Activated naive CD8-positive, alpha-beta T cell treated with anti-CD3 and anti-CD28 coated beads for 36 hours (primary cell): ENCODE measurements around the gene LRRC38. TPM values are rescaled to one million over a fixed set of nuclear protein-coding genes. Genes with fewer than 3 reads are reported as not detected.

Experiments used
- DNase-seq: peaks from one replicate; pipeline ENCODE4 v3.0.0; 2021
- H3K27ac Mint-ChIP-seq: one replicate; pipeline ENCODE4 v1.8.0; 2022; ENCODE audit warnings: mild to moderate bottlenecking, moderate library complexity, mixed read lengths
- H3K27me3 Mint-ChIP-seq: one replicate; pipeline ENCODE4 v1.8.0; 2022; ENCODE audit warnings: mild to moderate bottlenecking, mixed read lengths
- H3K36me3 Mint-ChIP-seq: one replicate; pipeline ENCODE4 v1.8.0; 2021; ENCODE audit warnings: mild to moderate bottlenecking, mixed read lengths
- H3K4me1 Mint-ChIP-seq: one replicate; pipeline ENCODE4 v1.8.0; 2021; ENCODE audit warnings: mixed read lengths
- H3K4me3 Mint-ChIP-seq: one replicate; pipeline ENCODE4 v1.8.0; 2022; ENCODE audit warnings: mild to moderate bottlenecking, moderate library complexity, mixed read lengths
- H3K9me3 Mint-ChIP-seq: one replicate; pipeline ENCODE4 v1.8.0; 2022; ENCODE audit warnings: mixed read lengths
- total RNA-seq, 2 experiments: library from RNA; stranded (reverse); gene quantifications; one replicate each; pipeline ENCODE4 v1.2.3, GENCODE V29; 2021

Gene LRRC38
- total RNA-seq, 2 experiments from 2014 or later, result not detected

DNA sequence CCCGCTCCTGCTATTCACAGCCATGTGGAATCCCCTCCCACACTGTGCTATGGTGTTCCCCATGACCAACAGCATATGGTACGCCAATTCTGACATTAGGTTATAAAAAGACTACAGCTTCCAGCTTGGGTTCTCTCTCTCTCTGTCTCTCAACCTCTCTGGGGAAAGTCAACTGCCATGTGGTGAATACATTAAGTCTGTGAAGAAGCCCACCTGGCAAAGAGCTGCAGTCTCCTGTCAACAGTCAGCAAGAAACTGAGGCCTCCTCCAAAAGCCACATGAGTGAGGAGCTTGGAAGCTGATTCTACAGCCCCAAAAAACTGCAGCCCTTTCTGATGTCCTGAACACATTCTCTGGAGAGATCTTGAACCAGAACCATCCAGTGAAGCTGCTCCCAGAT is 25.0 kb upstream of the LRRC38 start:
- Mint-ChIP-seq H3K9me3 (no peaks in the 10 kb centered on the region), H3K4me1 (no peaks in the 10 kb centered on the region), H3K36me3 (no peaks in the 10 kb centered on the region), H3K27ac (no peak overlapping the region), H3K4me3 (no peak overlapping the region), H3K27me3 (peaks cover 5% of the 10 kb centered on the region)
- no peak for DNase-seq

- no peak overlapping the region for H3K4me3 Mint-ChIP-seq
- no peak for DNase-seq
- H3K36me3 Mint-ChIP-seq, result no peaks in the 10 kb centered on the region
- no peaks in the 10 kb centered on the region for H3K9me3 Mint-ChIP-seq
- no peak overlapping the region for H3K27ac Mint-ChIP-seq
- peaks cover 5% of the 10 kb centered on the region for H3K27me3 Mint-ChIP-seq
- H3K4me1 Mint-ChIP-seq, result no peaks in the 10 kb centered on the region
These were observed 22.8 kb upstream of the LRRC38 start for GRCh38 chr1:13536571-13536970.

- Mint-ChIP-seq H3K27ac (no peak overlapping the region), H3K9me3 (no peaks in the 10 kb centered on the region), H3K4me1 (no peaks in the 10 kb centered on the region), H3K27me3 (peaks cover 5% of the 10 kb centered on the region), H3K36me3 (no peaks in the 10 kb centered on the region), H3K4me3 (no peak overlapping the region)
- no peak for DNase-seq
These were observed 21.4 kb upstream of the LRRC38 start for GRCh38 chr1:13535227-13535626.

GRCh38 chr1:13528320-13528719 is 14.5 kb upstream of the LRRC38 start:
- DNase-seq, result no peak
- peaks cover 14% of the 10 kb centered on the region for H3K27me3 Mint-ChIP-seq
- no peak overlapping the region for H3K27ac Mint-ChIP-seq
- H3K4me1 Mint-ChIP-seq, result no peaks in the 10 kb centered on the region
- no peak overlapping the region for H3K4me3 Mint-ChIP-seq
- H3K36me3 Mint-ChIP-seq, result no peaks in the 10 kb centered on the region
- no peaks in the 10 kb centered on the region for H3K9me3 Mint-ChIP-seq

GRCh38 chr1:13523780-13524477 is 10.1 kb upstream of the LRRC38 start:
- Mint-ChIP-seq H3K27me3 (peaks cover 24% of the 10 kb centered on the region), H3K4me3 (no peak overlapping the region), H3K27ac (no peak overlapping the region), H3K36me3 (no peaks in the 10 kb centered on the region), H3K4me1 (no peaks in the 10 kb centered on the region), H3K9me3 (peaks cover 4% of the 10 kb centered on the region)
- DNase-seq, result no peak

- no peaks in the 10 kb centered on the region for H3K36me3 Mint-ChIP-seq
- no peak overlapping the region for H3K27ac Mint-ChIP-seq
- H3K4me1 Mint-ChIP-seq, result no peaks in the 10 kb centered on the region
- no peak overlapping the region for H3K4me3 Mint-ChIP-seq
- no peak for DNase-seq
- peaks cover 5% of the 10 kb centered on the region for H3K9me3 Mint-ChIP-seq
- peaks cover 30% of the 10 kb centered on the region for H3K27me3 Mint-ChIP-seq
These were observed 7.2 kb upstream of the LRRC38 start for GRCh38 chr1:13520985-13521384.

GRCh38 chr1:13517193-13517812 is 3.5 kb upstream of the LRRC38 start:
- H3K36me3 Mint-ChIP-seq, result no peaks in the 10 kb centered on the region
- peak; percentile 4 for DNase-seq
- no peak overlapping the region for H3K4me3 Mint-ChIP-seq
- peaks cover 5% of the 10 kb centered on the region for H3K9me3 Mint-ChIP-seq
- no peak overlapping the region for H3K27ac Mint-ChIP-seq
- H3K4me1 Mint-ChIP-seq, result no peaks in the 10 kb centered on the region
- H3K27me3 Mint-ChIP-seq, result peaks cover 54% of the 10 kb centered on the region

DNA sequence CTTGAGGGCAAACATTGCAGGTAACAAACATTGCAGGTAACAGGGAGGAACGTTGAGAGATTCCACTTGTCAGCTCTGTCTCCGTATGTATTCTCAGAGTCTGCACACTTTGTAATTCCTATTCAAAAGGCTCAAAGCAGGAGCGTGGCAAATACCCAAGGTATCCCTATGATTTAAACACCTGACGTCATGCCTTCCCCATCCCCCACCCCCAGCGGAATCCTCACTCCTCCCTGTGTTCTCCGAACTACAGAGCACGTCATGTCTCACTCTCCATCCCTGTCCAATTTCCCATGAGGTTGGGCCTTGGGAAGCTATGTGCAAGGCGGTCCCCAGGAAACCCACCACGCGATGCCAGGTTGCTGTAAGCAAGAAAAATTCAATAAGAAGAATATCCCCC is 2.8 kb upstream of the LRRC38 start:
- Mint-ChIP-seq H3K27ac (no peak overlapping the region), H3K4me3 (no peak overlapping the region), H3K4me1 (no peaks in the 10 kb centered on the region), H3K9me3 (peaks cover 5% of the 10 kb centered on the region), H3K36me3 (no peaks in the 10 kb centered on the region), H3K27me3 (peaks cover 57% of the 10 kb centered on the region)
- no peak for DNase-seq

- no peaks in the 10 kb centered on the region for H3K4me1 Mint-ChIP-seq
- DNase-seq, result no peak
- no peak overlapping the region for H3K4me3 Mint-ChIP-seq
- H3K27ac Mint-ChIP-seq, result no peak overlapping the region
- peaks cover 61% of the 10 kb centered on the region for H3K27me3 Mint-ChIP-seq
- no peaks in the 10 kb centered on the region for H3K36me3 Mint-ChIP-seq
- H3K9me3 Mint-ChIP-seq, result peaks cover 5% of the 10 kb centered on the region
These were observed 1.0 kb upstream of the LRRC38 start for GRCh38 chr1:13514821-13515220.

DNA sequence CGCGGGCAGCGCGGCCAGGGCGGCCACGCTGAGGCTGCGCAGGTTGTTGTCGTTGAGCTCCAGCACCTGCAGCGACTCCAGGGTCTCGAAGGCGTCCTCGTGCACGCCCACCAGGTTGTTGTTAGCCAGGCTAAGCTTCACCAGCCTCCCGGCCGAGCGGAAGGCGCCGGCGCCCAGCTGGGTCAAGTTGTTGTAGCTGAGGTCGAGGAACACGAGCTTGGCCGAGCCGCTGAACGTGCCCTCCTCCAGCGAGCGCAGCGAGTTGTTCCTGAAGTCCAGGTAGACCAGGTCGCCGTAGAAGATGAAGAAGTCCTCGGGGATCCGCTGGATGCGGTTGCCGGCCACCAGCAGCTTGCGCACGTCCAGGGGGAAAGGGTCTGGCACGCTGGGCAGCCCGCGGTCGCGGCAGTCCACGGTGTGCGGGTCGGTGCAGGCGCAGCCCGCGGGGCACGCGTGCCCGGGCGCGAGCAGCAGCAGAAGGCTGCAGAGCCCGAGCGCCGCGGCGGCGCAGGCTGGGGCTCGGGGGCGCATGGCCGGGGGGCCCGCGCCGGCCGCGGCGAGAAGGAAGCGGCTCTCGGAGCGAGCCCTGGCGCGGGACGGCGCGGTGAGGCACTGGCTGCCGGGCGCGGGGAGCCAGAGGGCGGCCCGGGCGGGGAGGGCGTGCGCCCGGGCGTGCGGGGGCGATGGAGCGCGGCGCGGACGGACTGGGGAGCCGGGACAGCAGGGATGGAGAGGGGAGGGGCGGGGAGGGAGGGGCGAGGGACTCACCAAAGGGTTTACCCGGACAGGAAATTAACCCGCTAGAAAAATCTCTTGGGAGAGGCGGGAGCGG is 524 bp downstream of the LRRC38 start:
- no peak for DNase-seq
- Mint-ChIP-seq H3K27me3 (peaks cover 49% of the 10 kb centered on the region), H3K27ac (no peak overlapping the region), H3K4me1 (no peaks in the 10 kb centered on the region), H3K36me3 (no peaks in the 10 kb centered on the region), H3K4me3 (no peak overlapping the region), H3K9me3 (no peaks in the 10 kb centered on the region)

- Mint-ChIP-seq H3K27me3 (peaks cover 44% of the 10 kb centered on the region), H3K4me3 (no peak overlapping the region), H3K9me3 (no peaks in the 10 kb centered on the region), H3K4me1 (no peaks in the 10 kb centered on the region), H3K27ac (no peak overlapping the region), H3K36me3 (no peaks in the 10 kb centered on the region)
- DNase-seq, result no peak
These were observed 1.3 kb downstream of the LRRC38 start for GRCh38 chr1:13512472-13512871.

DNA sequence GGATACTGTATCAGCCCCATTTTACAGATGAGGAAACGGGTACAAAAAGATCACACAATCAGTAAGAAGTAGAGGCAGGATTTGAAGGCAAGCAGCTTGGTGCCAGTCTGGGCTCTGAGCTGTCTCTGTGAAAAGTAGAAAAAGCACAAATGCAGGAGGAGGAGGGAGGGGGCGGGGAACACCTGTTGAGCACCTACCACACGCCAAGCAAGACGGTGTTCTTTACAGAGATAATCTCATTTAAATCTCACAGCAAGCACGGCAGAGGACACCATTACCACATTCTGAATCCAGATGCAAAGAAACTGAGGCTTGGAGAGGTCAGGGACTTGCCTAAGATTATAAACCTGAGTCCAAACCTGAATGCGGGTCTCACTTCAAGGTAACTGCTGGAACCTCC is 3.3 kb downstream of the LRRC38 start:
- Mint-ChIP-seq H3K4me3 (no peak overlapping the region), H3K27me3 (peaks cover 40% of the 10 kb centered on the region), H3K36me3 (no peaks in the 10 kb centered on the region), H3K4me1 (no peaks in the 10 kb centered on the region), H3K9me3 (no peaks in the 10 kb centered on the region), H3K27ac (no peak overlapping the region)
- no peak for DNase-seq

GRCh38 chr1:13507075-13507474 is 6.7 kb downstream of the LRRC38 start:
- no peak for DNase-seq
- Mint-ChIP-seq H3K27ac (no peak overlapping the region), H3K9me3 (no peaks in the 10 kb centered on the region), H3K27me3 (peaks cover 29% of the 10 kb centered on the region), H3K36me3 (no peaks in the 10 kb centered on the region), H3K4me3 (no peak overlapping the region), H3K4me1 (no peaks in the 10 kb centered on the region)

DNA sequence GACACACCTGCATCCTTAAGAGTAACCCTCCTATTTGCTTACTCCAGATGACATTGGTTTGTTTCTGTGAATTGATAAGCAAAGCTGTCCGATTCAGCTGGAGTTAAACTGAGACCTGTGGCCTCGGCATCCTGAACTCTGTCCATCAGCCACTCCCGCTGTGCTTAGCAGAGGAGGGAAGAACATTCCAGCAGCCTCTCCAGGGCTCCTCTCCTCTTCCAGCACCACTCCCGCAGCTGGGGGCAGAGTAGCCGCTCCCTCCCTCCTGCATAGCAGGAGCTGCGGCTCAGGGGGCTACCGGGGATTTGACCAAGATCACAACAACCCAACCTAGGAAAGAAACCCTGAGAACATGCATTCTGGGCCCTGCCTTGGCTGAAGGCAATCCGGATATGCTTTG is 8.8 kb downstream of the LRRC38 start:
- Mint-ChIP-seq H3K4me1 (no peaks in the 10 kb centered on the region), H3K36me3 (no peaks in the 10 kb centered on the region), H3K9me3 (no peaks in the 10 kb centered on the region), H3K27ac (no peak overlapping the region), H3K27me3 (peaks cover 19% of the 10 kb centered on the region), H3K4me3 (no peak overlapping the region)
- no peak for DNase-seq

- Mint-ChIP-seq H3K4me1 (no peaks in the 10 kb centered on the region), H3K4me3 (no peak overlapping the region), H3K27ac (no peak overlapping the region), H3K36me3 (no peaks in the 10 kb centered on the region), H3K27me3 (peaks cover 17% of the 10 kb centered on the region), H3K9me3 (no peaks in the 10 kb centered on the region)
- DNase-seq, result no peak
These were observed 13.0 kb downstream of the LRRC38 start for GRCh38 chr1:13500806-13501205.
